Lower leg skin (tissue), 4 donors: ENCODE measurements around the gene SETD5. TPM values are rescaled to one million over a fixed set of nuclear protein-coding genes. Genes with fewer than 3 reads are reported as not detected.
A peak's percentile ranks its signal among the peaks of the same experiment; 100 is the strongest.

Source experiments
- DNase-seq, 2 donors: peaks; one replicate each; pipeline ENCODE4 v3.0.0-alpha.2; 2019; ENCODE audit warnings: low spot score in 2 of 2
- H3K4me3 ChIP-seq: fragments of 200-600 bp; sonication (generic); 2 replicates; pipeline ENCODE4 v1.5.1; 2017; ENCODE audit warnings: mild to moderate bottlenecking, low read depth; ENCODE audit not compliant: poor library complexity, severe bottlenecking
- POLR2A ChIP-seq, 2 donors: fragments of 450-650 bp; IDR thresholded peaks; one replicate each; pipeline ENCODE4 v1.6.1; 2016 to 2017; ENCODE audit warnings: antibody characterized with exemption in 2 of 2, mild to moderate bottlenecking in 1 of 2, moderate library complexity in 1 of 2
- WGBS, 2 donors: methylation state at CpG; one replicate each; pipeline ENCODE4 v1.1.5; 2018; 5-methylcytosine and 5-hydroxymethylcytosine counted together
- intact Hi-C: fragments of 100-400 bp; cut with DNase I; formaldehyde crosslinking; loops from one replicate; pipeline ENCODE4 v1.15.0; 2023; ENCODE audit warnings: low total_unique reads
- total RNA-seq, 4 donors: library from RNA; depleted of rRNA; stranded (reverse); fragments of >200 nt; gene quantifications; one replicate each; pipeline ENCODE4 v1.1.0, GENCODE V29; 2016
- TF ChIP-seq, protein P1 (sequence below), 3 donors: fragments of 450-650 bp; IDR thresholded peaks; one replicate each; pipeline ENCODE4 v1.5.1; 2016; ENCODE audit warnings: antibody characterized with exemption in 3 of 3, mild to moderate bottlenecking in 3 of 3, moderate library complexity in 2 of 3

Gene SETD5
- total RNA-seq, 4 donors from 2014 or later = 77.8 to 88.1 (median 80.3) TPM

DNA sequence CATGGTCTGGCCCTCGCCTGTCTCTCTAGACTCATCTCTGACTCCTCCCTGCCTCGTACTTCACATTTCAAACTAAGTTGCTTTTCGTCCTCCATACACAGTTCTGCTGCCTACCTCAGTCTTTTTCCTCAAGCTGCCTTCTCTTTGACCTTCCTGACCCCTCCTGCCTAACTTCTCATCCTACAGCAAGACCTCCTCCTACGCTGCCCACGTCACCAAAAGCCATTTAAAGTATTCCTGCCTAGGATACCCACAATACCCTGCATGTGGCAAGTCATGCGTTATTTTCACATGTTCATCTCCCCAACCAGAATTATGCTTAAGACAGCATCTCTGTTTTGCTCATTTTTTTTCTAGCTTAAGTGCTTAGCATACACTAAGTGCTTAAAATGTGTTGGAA is 99.5 kb downstream of the SETD5 start:
- intact Hi-C loops = no loop called here
- H3K4me3 ChIP-seq = no peak overlapping the region
- TF ChIP-seq POLR2A (IDR thresholded peaks at IDR 0.05) = no peak
- TF ChIP-seq, protein P1, sequence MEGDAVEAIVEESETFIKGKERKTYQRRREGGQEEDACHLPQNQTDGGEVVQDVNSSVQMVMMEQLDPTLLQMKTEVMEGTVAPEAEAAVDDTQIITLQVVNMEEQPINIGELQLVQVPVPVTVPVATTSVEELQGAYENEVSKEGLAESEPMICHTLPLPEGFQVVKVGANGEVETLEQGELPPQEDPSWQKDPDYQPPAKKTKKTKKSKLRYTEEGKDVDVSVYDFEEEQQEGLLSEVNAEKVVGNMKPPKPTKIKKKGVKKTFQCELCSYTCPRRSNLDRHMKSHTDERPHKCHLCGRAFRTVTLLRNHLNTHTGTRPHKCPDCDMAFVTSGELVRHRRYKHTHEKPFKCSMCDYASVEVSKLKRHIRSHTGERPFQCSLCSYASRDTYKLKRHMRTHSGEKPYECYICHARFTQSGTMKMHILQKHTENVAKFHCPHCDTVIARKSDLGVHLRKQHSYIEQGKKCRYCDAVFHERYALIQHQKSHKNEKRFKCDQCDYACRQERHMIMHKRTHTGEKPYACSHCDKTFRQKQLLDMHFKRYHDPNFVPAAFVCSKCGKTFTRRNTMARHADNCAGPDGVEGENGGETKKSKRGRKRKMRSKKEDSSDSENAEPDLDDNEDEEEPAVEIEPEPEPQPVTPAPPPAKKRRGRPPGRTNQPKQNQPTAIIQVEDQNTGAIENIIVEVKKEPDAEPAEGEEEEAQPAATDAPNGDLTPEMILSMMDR (IDR thresholded peaks at IDR 0.05) = no peak
- WGBS, 2 donors = 75 to 85% methylated on average over 6 of the region's 6 CpGs
- no peak for DNase-seq

DNA sequence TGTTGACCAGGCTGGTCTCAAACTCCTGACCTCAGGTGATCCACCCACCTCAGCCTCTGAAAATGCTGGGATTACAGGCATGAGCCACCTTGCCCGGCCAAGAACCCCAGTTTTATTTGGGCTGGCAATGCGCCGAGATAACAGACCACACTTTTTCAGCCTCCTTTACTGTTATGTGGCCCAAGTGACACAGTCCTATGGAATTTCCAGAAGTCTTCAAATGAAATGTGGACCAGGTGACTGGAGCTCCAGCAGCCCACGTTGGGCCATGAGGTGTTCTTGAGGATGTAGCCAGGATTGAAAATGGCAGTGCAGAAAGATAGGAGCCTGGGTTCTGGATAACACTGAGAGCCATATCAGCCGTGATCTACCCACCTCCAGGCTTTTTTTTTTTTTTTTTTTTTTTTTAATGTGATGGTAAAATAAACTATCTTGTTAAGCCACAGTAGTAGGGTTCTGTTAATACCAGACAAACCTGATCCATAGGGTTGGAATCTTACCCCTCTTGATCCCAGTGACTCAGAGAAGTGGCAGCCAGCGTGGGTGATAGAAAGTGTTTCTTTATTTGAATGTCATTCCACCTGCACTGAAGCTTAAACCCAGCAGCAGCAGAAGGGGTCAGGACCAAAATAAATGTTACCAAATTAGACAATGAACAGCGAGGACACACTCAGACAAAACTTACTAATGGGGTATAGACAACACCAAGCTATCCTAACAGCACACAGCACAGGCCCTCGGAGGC is 100.6 kb downstream of the SETD5 start:
- no peak for TF ChIP-seq POLR2A (IDR thresholded peaks at IDR 0.05)
- TF ChIP-seq, protein P1 (IDR thresholded peaks at IDR 0.05) = no peak
- intact Hi-C loops = no loop called here
- 72 to 84% methylated on average over 8 of the region's 8 CpGs for WGBS, 2 donors
- DNase-seq = no peak
- no peak overlapping the region for H3K4me3 ChIP-seq

DNA sequence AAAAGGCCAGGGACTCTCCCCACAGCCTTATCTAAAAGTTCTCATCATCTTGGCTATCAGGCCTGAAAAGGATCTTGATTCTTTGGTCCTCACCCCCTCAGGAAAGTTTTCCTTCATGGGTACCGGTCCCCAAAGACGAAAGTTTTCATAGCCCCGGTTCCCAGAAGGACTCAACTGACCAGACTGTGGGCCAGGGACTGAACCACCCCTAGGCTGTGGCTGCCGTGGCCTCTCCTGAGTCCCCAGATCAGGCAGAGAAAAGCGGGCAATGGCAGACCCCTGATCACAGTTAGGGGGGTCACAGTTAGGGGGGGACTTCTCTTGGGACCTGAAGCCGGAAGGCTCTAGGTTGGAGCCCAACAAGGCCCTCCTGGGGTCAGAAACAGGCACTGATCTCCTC is 101.4 kb downstream of the SETD5 start:
- peak in 1 of 2 donors; percentile 60 for DNase-seq
- H3K4me3 ChIP-seq = no peak overlapping the region
- TF ChIP-seq, protein P1 (IDR thresholded peaks at IDR 0.05) = no peak
- no peak for TF ChIP-seq POLR2A (IDR thresholded peaks at IDR 0.05)
- WGBS, 2 donors = 81 to 86% methylated on average over 6 of the region's 6 CpGs
- intact Hi-C loops = no loop called here

DNA sequence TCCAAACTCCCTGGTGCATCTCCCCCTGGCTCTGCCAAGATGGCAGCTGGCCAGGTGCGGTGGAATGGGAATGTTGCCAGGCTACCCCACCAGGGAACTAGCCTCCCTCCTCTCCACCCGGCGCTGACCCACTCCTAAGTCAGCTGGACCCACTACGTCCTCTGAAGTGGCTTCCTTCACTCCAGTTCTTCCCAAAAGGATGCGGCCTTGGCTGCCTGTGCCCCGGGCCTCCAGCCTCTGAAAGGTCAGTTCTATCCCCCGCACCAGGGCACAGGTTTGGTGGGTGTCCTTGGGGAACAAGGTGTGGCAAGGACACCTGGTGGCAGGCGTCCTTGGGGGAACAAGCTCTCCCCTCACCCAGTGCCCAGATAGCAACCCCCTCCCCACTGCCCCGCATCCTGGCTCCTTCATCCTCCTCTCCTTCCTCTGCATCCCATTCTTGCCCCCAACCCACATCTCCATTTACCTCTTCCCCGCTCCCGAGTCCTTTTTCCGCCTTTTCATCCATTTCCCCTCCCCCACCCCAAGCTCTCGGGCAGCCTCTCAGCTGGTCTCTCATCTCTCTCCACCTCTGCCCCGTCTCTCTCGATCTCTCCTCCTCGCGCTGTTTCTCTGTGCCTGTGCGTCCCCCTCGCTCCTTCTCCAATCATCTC is 102.2 kb downstream of the SETD5 start:
- 24 to 28% methylated on average over 19 of the region's 19 CpGs for WGBS, 2 donors
- intact Hi-C loops = no loop called here
- DNase-seq = peak in 1 of 2 donors; percentile 37
- H3K4me3 ChIP-seq = no peak overlapping the region
- TF ChIP-seq, protein P1 (IDR thresholded peaks at IDR 0.05) = no peak
- TF ChIP-seq POLR2A (IDR thresholded peaks at IDR 0.05) = no peak

DNA sequence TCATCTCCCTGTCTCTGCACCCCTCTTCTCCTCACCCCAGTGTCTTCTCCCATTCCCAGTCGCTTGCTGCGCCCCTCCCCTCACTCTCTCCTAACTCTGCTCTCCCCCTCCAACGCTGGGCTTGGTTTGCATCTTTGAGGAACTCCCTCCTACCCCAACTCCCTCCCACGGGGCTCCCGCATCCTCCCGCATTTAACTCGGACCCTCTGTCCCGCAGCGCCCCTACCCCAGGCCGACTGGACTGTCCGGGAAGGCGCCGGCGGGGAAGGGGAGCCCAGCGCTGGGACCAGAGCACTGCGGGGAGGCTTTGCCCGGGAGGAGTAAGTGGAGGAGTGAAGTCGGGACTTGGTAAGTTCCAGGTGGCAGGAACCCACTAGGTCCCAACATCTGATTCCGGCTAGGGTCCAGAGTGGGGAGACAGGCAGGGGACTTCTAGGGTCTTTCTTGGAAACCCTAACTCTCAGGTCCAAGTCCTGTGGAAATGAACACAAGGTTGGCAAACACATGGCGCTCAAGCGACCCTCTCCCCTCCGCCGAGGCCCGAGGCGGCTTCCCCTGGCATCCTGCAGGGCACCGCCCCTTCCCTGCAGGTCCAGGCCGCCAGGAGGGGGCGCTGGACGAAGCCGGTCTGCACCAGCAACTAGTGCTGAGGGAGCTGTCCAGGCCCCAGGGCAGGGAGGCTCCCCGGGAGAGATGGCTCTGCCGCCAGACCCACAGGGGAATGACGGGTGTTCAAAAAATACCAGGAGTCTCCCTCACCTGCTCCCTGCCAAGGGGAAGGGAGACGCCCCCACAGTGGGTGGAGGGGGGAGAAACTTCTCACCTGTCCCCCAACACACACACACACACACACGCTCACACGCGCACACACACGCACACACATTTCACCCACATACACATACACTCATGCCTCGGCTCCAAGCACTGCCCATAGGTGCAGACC is 103.0 kb downstream of the SETD5 start:
- H3K4me3 ChIP-seq = no peak overlapping the region
- WGBS, 2 donors = 10 to 12% methylated on average over 35 to 37 of the region's 39 CpGs
- DNase-seq = peak in 1 of 2 donors; percentile 73
- TF ChIP-seq, protein P1 (IDR thresholded peaks at IDR 0.05) = no peak
- no peak for TF ChIP-seq POLR2A (IDR thresholded peaks at IDR 0.05)
- intact Hi-C loops = no loop called here
